Measurements from ENCODE around the gene TSC22D3. TPM values are rescaled to one million over a fixed set of nuclear protein-coding genes. Genes with fewer than 3 reads are reported as not detected.
A peak's percentile ranks its signal among the peaks of the same experiment; 100 is the strongest.

TSC22D3 gene
- total and polyA plus RNA-seq, 2 donors (not counting 1 experiment from before 2014, with no cell fraction given): 24.2 to 51.5 TPM

DNA sequence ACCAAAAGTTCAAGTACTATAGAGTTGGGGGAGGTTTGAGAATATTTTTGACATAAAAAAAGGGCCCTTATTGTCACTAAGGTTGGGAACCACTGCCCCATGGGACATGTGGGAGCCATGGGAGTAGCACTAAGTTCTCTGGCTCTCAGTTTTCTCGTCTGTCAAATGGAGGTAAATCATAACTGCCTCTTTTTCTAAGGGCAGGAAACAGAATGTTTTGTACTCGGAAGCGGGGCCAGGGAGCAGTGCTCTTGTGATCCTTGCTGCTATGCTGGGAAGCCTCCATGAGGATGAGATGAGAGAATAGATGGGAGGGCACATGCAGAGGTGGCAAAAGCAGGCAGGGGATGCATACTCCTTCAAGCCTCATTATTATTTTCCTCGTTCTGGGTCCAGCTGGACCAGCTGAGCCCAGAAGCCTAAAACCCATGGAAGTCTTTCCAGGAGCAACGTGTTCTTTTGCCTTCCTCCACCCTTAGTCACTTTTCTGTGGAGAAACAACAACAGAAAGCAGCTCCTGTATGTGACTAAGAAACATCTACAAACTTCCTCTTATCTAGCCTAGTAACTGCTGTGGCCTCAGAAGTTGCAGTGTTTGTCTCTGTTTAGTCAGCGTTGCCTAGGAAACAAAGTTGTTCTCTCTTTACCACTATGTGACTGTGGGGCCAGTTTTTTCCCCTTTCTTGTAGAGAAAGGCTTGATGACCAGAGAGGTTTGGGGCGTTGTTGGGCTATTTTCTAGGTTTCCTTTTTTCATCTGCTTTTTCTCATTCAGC lies 64.8 kb downstream of the TSC22D3 start:
- no peaks in the 10 kb centered on the region for H3K36me3 ChIP-seq (ENCODE audit: control insufficient read depth, insufficient read depth, low read length)
- DNase-seq (ENCODE audit: low read depth in 2 of 2): peak; percentile 93 to 96
- TF ChIP-seq EZH2 (IDR thresholded peaks at IDR 0.05; ENCODE audit: low read length, missing control alignments): no peak
- no peak overlapping the region for H3K4me2 ChIP-seq (ENCODE audit: extremely low read depth, insufficient read depth, low read length)
- H3K4me3 ChIP-seq (replicated peaks in 1 of 4; ENCODE audit: control extremely low read depth in 1 of 4, insufficient read depth in 1 of 4, low read depth in 3 of 4, low read length in 4 of 4): no peak overlapping the region
- peaks cover 3% of the 10 kb centered on the region for H3K4me1 ChIP-seq (ENCODE audit: control insufficient read depth, extremely low read depth, insufficient read depth, low read length)
- no peaks in the 10 kb centered on the region for H3K27me3 ChIP-seq (ENCODE audit: control insufficient read depth, insufficient read depth, low read length)
- no peak overlapping the region for H2AFZ ChIP-seq (ENCODE audit: low read length)
- H3K9ac ChIP-seq (ENCODE audit: insufficient read depth, low read length): peak overlapping the region; percentile 23
- no peaks in the 10 kb centered on the region for H3K9me3 ChIP-seq (ENCODE audit: control insufficient read depth, insufficient read depth, low read depth, low read length)
- peak overlapping the region; percentile 65 for H3K27ac ChIP-seq (ENCODE audit: insufficient read depth, low read length)
- H3K79me2 ChIP-seq (ENCODE audit: control insufficient read depth, insufficient read depth, low read length): no peaks in the 10 kb centered on the region
- H4K20me1 ChIP-seq (ENCODE audit: control insufficient read depth, extremely low read depth, insufficient read depth, low read length): no peaks in the 10 kb centered on the region

GRCh38 chrX:107709266-107709806 lies 66.3 kb downstream of the TSC22D3 start:
- no peaks in the 10 kb centered on the region for H3K9me3 ChIP-seq (ENCODE audit: control insufficient read depth, insufficient read depth, low read depth, low read length)
- H3K27ac ChIP-seq (ENCODE audit: insufficient read depth, low read length): no peak overlapping the region
- peaks cover 3% of the 10 kb centered on the region for H3K4me1 ChIP-seq (ENCODE audit: control insufficient read depth, extremely low read depth, insufficient read depth, low read length)
- no peak overlapping the region for H3K9ac ChIP-seq (ENCODE audit: insufficient read depth, low read length)
- H3K27me3 ChIP-seq (ENCODE audit: control insufficient read depth, insufficient read depth, low read length): no peaks in the 10 kb centered on the region
- no peak overlapping the region for H3K4me3 ChIP-seq (replicated peaks in 1 of 4; ENCODE audit: control extremely low read depth in 1 of 4, insufficient read depth in 1 of 4, low read depth in 3 of 4, low read length in 4 of 4)
- no peak overlapping the region for H2AFZ ChIP-seq (ENCODE audit: low read length)
- TF ChIP-seq EZH2 (IDR thresholded peaks at IDR 0.05; ENCODE audit: low read length, missing control alignments): no peak
- TF ChIP-seq, protein P1, sequence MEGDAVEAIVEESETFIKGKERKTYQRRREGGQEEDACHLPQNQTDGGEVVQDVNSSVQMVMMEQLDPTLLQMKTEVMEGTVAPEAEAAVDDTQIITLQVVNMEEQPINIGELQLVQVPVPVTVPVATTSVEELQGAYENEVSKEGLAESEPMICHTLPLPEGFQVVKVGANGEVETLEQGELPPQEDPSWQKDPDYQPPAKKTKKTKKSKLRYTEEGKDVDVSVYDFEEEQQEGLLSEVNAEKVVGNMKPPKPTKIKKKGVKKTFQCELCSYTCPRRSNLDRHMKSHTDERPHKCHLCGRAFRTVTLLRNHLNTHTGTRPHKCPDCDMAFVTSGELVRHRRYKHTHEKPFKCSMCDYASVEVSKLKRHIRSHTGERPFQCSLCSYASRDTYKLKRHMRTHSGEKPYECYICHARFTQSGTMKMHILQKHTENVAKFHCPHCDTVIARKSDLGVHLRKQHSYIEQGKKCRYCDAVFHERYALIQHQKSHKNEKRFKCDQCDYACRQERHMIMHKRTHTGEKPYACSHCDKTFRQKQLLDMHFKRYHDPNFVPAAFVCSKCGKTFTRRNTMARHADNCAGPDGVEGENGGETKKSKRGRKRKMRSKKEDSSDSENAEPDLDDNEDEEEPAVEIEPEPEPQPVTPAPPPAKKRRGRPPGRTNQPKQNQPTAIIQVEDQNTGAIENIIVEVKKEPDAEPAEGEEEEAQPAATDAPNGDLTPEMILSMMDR (conservative IDR thresholded peaks at IDR 0.05 in 1 of 2, IDR thresholded peaks at IDR 0.05 in 1 of 2; ENCODE audit: low read depth in 1 of 2, low read length in 2 of 2): no peak
- DNase-seq (ENCODE audit: low read depth in 2 of 2): no peak
- no peaks in the 10 kb centered on the region for H3K79me2 ChIP-seq (ENCODE audit: control insufficient read depth, insufficient read depth, low read length)
- H3K36me3 ChIP-seq (ENCODE audit: control insufficient read depth, insufficient read depth, low read length): no peaks in the 10 kb centered on the region
- no peak overlapping the region for H3K4me2 ChIP-seq (ENCODE audit: extremely low read depth, insufficient read depth, low read length)
- H4K20me1 ChIP-seq (ENCODE audit: control insufficient read depth, extremely low read depth, insufficient read depth, low read length): no peaks in the 10 kb centered on the region

DNA sequence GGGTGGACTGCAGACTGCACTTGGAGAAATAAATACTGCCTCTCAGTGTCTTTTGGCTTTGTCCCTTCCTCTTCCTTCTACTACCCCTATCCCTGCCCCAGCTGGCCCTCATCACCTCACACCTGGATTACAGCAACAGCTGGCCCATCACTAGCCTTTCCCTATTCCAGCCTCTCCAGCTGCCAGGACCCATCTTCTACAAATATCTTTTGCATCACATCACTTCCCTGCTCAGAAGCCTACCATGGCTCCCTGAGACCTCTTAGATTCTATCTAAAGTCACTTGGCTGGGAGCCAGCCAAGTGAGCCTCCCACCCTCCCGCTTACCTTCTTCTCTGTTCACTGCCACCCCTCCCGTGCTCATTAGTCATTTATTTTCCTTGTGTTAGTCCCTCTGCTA lies 66.8 kb downstream of the TSC22D3 start:
- TF ChIP-seq, protein P1 (conservative IDR thresholded peaks at IDR 0.05 in 1 of 2, IDR thresholded peaks at IDR 0.05 in 1 of 2; ENCODE audit: low read depth in 1 of 2, low read length in 2 of 2): no peak
- no peak for TF ChIP-seq EZH2 (IDR thresholded peaks at IDR 0.05; ENCODE audit: low read length, missing control alignments)
- Histone ChIP-seq H3K27ac (ENCODE audit: insufficient read depth, low read length) (no peak overlapping the region), H3K9me3 (ENCODE audit: control insufficient read depth, insufficient read depth, low read depth, low read length) (no peaks in the 10 kb centered on the region), H3K4me3 (replicated peaks in 1 of 4; ENCODE audit: control extremely low read depth in 1 of 4, insufficient read depth in 1 of 4, low read depth in 3 of 4, low read length in 4 of 4) (no peak overlapping the region), H3K79me2 (ENCODE audit: control insufficient read depth, insufficient read depth, low read length) (no peaks in the 10 kb centered on the region), H3K4me1 (ENCODE audit: control insufficient read depth, extremely low read depth, insufficient read depth, low read length) (peaks cover 3% of the 10 kb centered on the region), H3K36me3 (ENCODE audit: control insufficient read depth, insufficient read depth, low read length) (no peaks in the 10 kb centered on the region), H2AFZ (ENCODE audit: low read length) (no peak overlapping the region), H4K20me1 (ENCODE audit: control insufficient read depth, extremely low read depth, insufficient read depth, low read length) (no peaks in the 10 kb centered on the region), H3K9ac (ENCODE audit: insufficient read depth, low read length) (no peak overlapping the region), H3K4me2 (ENCODE audit: extremely low read depth, insufficient read depth, low read length) (no peak overlapping the region), H3K27me3 (ENCODE audit: control insufficient read depth, insufficient read depth, low read length) (no peaks in the 10 kb centered on the region)
- DNase-seq (ENCODE audit: low read depth in 2 of 2): peak in 1 of 2 donors; percentile 74
